Measurements from ENCODE around the gene ATAD2B. TPM values are rescaled to one million over a fixed set of nuclear protein-coding genes. Genes with fewer than 3 reads are reported as not detected.

Gene ATAD2B
- total RNA-seq, 1 experiment from 2014 or later, result 19.7 TPM

DNA sequence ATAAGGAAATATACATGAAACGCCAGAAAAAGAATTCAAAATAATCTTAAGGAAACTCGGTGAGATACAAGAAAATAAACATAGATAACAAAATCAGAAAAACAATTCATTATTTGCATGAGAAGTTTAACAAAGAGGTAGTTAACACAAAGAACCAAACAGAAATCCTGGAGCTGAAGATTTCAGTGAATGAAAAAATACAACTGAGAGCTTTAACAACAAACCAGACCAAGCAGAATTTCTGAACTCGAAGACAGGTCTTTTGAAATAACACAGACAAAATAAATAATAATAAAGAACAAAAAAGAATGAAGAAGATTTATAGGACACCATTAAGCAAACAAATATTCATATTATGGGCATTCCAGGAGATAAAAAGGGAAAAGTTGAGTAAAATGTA lies 204.7 kb downstream of the ATAD2B start:
- intact Hi-C loops (cut with micrococcal nuclease; ENCODE audit: unreplicated experiment), result no loop called here
- BruUV-seq (replicated peaks), result no TSS peak

DNA sequence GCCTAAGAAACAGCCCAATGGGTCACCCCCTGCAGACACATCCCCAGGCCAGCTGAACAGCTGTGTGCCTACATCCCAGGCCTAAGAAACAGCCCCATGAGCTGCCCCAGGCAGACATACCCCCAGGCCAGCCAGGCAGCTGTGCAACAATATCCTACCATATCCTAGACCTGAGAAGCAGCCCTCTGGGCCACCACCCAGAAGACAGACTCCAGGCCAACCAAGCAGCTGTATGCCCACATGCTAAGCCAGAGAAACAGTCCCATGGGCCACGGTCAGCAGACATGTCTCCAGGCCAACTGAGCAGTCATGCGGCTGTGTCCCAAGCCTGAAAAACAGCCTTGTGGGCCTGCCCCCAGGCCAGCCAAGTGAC lies 205.5 kb downstream of the ATAD2B start:
- TF ChIP-seq, protein P1, sequence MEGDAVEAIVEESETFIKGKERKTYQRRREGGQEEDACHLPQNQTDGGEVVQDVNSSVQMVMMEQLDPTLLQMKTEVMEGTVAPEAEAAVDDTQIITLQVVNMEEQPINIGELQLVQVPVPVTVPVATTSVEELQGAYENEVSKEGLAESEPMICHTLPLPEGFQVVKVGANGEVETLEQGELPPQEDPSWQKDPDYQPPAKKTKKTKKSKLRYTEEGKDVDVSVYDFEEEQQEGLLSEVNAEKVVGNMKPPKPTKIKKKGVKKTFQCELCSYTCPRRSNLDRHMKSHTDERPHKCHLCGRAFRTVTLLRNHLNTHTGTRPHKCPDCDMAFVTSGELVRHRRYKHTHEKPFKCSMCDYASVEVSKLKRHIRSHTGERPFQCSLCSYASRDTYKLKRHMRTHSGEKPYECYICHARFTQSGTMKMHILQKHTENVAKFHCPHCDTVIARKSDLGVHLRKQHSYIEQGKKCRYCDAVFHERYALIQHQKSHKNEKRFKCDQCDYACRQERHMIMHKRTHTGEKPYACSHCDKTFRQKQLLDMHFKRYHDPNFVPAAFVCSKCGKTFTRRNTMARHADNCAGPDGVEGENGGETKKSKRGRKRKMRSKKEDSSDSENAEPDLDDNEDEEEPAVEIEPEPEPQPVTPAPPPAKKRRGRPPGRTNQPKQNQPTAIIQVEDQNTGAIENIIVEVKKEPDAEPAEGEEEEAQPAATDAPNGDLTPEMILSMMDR (IDR thresholded peaks at IDR 0.05; ENCODE audit: unreplicated experiment), result no peak
- intact Hi-C loops (cut with micrococcal nuclease; ENCODE audit: unreplicated experiment), result no loop called here
- BruUV-seq (replicated peaks), result no TSS peak
- Mint-ChIP-seq H3K9me3 (ENCODE audit: low read depth, unreplicated experiment) (no peaks in the 10 kb centered on the region), H3K36me3 (ENCODE audit: insufficient read depth, unreplicated experiment) (no peaks in the 10 kb centered on the region), H3K27me3 (ENCODE audit: unreplicated experiment) (no peaks in the 10 kb centered on the region), H3K27ac (ENCODE audit: unreplicated experiment) (no peak overlapping the region), H3K4me3 (ENCODE audit: low read depth, unreplicated experiment) (no peak overlapping the region), H3K4me1 (ENCODE audit: low read depth, unreplicated experiment) (no peaks in the 10 kb centered on the region)
- no peak for DNase-seq
- CTCF ChIA-PET, result no interaction called here

More for the DNA sequence above, 204.7 kb downstream of the ATAD2B start:
- TF ChIP-seq, protein P1 (IDR thresholded peaks at IDR 0.05; ENCODE audit: unreplicated experiment), result no peak
- no peak for DNase-seq
- CTCF ChIA-PET, result no interaction called here
- H3K4me3 Mint-ChIP-seq (ENCODE audit: low read depth, unreplicated experiment), result no peak overlapping the region
- H3K27ac Mint-ChIP-seq (ENCODE audit: unreplicated experiment), result no peak overlapping the region
- H3K4me1 Mint-ChIP-seq (ENCODE audit: low read depth, unreplicated experiment), result no peaks in the 10 kb centered on the region
- H3K9me3 Mint-ChIP-seq (ENCODE audit: low read depth, unreplicated experiment), result no peaks in the 10 kb centered on the region
- no peaks in the 10 kb centered on the region for H3K27me3 Mint-ChIP-seq (ENCODE audit: unreplicated experiment)
- H3K36me3 Mint-ChIP-seq (ENCODE audit: insufficient read depth, unreplicated experiment), result no peaks in the 10 kb centered on the region

DNA sequence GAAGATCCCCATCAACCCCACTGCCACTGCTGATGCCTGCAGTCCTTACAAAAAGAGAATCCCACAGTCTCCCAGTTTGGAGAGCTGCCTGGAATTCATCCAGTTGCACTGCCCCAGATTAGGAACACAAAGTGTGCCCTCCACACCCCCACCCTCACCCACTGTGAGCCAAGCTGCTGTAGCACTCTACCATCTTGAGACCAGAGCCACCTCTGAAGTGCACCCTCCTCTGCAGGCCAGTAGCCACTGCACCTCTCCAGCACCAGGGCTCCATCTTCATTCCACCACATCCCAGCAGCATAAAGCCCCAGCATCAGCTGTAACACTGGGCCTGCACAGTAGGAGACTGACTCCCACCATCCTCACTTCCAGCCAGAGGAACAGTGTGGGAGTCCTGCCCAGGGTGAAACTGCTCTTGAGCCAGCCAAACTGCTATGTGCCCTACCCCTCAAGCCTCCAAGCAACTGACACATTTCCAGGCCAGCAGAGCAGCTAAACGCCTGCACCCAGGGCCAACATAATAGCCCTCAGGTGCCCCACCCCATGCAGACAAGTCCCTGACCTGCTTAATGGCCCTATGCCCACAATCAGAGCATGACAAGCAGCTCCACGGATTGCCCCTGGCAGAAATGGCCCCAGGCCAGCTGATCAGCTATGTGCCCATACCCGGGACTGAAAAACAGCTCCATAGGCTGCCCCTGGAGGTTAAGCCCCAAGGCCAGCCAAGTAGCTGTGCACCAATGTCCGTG lies 206.0 kb downstream of the ATAD2B start:
- Mint-ChIP-seq H3K9me3 (ENCODE audit: low read depth, unreplicated experiment) (no peaks in the 10 kb centered on the region), H3K4me1 (ENCODE audit: low read depth, unreplicated experiment) (no peaks in the 10 kb centered on the region), H3K4me3 (ENCODE audit: low read depth, unreplicated experiment) (no peak overlapping the region), H3K27me3 (ENCODE audit: unreplicated experiment) (no peaks in the 10 kb centered on the region), H3K27ac (ENCODE audit: unreplicated experiment) (no peak overlapping the region), H3K36me3 (ENCODE audit: insufficient read depth, unreplicated experiment) (no peaks in the 10 kb centered on the region)
- TF ChIP-seq, protein P1 (IDR thresholded peaks at IDR 0.05; ENCODE audit: unreplicated experiment), result no peak
- no TSS peak for BruUV-seq (replicated peaks)
- intact Hi-C loops (cut with micrococcal nuclease; ENCODE audit: unreplicated experiment), result no loop called here
- DNase-seq, result no peak
- CTCF ChIA-PET, result interaction anchor here (0.7 kb wide), 1 partner anchor 33 kb away, joined by 3 read pairs; no protein-coding TSS in a partner anchor

DNA sequence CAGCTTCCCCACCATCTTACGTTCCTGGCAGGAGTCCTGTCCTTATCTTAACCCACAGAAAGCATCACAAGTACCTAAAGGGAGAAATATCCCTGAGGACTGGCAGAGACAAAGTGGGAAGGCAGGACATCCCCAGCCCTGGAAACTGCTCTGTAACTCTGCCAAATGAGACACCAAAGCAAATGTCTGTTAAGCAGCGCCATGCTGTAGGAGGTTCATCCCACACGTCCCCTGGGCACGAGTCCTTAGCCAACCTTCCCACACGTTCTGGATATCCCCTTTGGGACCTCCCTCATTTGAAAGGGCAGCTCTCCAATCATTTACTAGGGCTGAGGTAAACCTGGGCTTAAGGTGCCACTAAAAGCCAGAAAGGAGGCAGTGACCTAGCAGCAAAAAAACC lies 207.2 kb downstream of the ATAD2B start:
- BruUV-seq (replicated peaks), result no TSS peak
- CTCF ChIA-PET, result interaction anchor here (0.7 kb wide), 1 partner anchor 58 kb away, joined by 3 read pairs; no protein-coding TSS in a partner anchor
- no peaks in the 10 kb centered on the region for H3K27me3 Mint-ChIP-seq (ENCODE audit: unreplicated experiment)
- no peaks in the 10 kb centered on the region for H3K9me3 Mint-ChIP-seq (ENCODE audit: low read depth, unreplicated experiment)
- H3K27ac Mint-ChIP-seq (ENCODE audit: unreplicated experiment), result no peak overlapping the region
- H3K4me3 Mint-ChIP-seq (ENCODE audit: low read depth, unreplicated experiment), result no peak overlapping the region
- H3K36me3 Mint-ChIP-seq (ENCODE audit: insufficient read depth, unreplicated experiment), result no peaks in the 10 kb centered on the region
- TF ChIP-seq, protein P1 (IDR thresholded peaks at IDR 0.05; ENCODE audit: unreplicated experiment), result no peak
- intact Hi-C loops (cut with micrococcal nuclease; ENCODE audit: unreplicated experiment), result no loop called here
- no peaks in the 10 kb centered on the region for H3K4me1 Mint-ChIP-seq (ENCODE audit: low read depth, unreplicated experiment)
- no peak for DNase-seq

All from Calu3 (cell line).